ENCODE measurements around the gene RPP40. TPM values are rescaled to one million over a fixed set of nuclear protein-coding genes. Genes with fewer than 3 reads are reported as not detected.
A peak's percentile ranks its signal among the peaks of the same experiment; 100 is the strongest.

RPP40 gene
- total and polyA plus RNA-seq, 3 donors from 2014 or later = 8.0 to 14.5 (median 10.8) TPM

GRCh38 chr6:5030596-5031136 lies 26.8 kb upstream of the RPP40 start:
- DNase-seq = peak; percentile 90
- Histone ChIP-seq H3K9me3 (no peaks in the 10 kb centered on the region), H3K27me3 (no peaks in the 10 kb centered on the region), H3K4me1 (no peaks in the 10 kb centered on the region), H3K4me3 (no peak overlapping the region), H3K36me3 (ENCODE audit: low read depth, missing control alignments) (no peaks in the 10 kb centered on the region), H3K27ac (no peak overlapping the region)
- WGBS, 2 donors = 32 to 52% methylated on average over 13 of the region's 13 CpGs
- intact Hi-C loops (cut with DNase I; ENCODE audit: low total_unique reads) = no loop called here
- TF ChIP-seq CTCF (IDR thresholded peaks at IDR 0.05) (peak; percentile 48 to 75 (median 61)), POLR2A (IDR thresholded peaks at IDR 0.05) (no peak)

GRCh38 chr6:5029609-5030008 lies 25.8 kb upstream of the RPP40 start:
- H3K4me3 ChIP-seq = no peak overlapping the region
- H3K36me3 ChIP-seq (ENCODE audit: low read depth, missing control alignments) = no peaks in the 10 kb centered on the region
- H3K9me3 ChIP-seq = no peaks in the 10 kb centered on the region
- no peaks in the 10 kb centered on the region for H3K4me1 ChIP-seq
- no peak overlapping the region for H3K27ac ChIP-seq
- intact Hi-C loops (cut with DNase I; ENCODE audit: low total_unique reads) = no loop called here
- TF ChIP-seq CTCF (IDR thresholded peaks at IDR 0.05) (no peak), POLR2A (IDR thresholded peaks at IDR 0.05) (no peak)
- no peak for DNase-seq
- 91 to 93% methylated on average over 5 of the region's 5 CpGs for WGBS, 2 donors
- H3K27me3 ChIP-seq = no peaks in the 10 kb centered on the region

- Histone ChIP-seq H3K27me3 (no peaks in the 10 kb centered on the region), H3K36me3 (ENCODE audit: low read depth, missing control alignments) (no peaks in the 10 kb centered on the region), H3K4me3 (no peak overlapping the region), H3K4me1 (no peaks in the 10 kb centered on the region), H3K9me3 (no peaks in the 10 kb centered on the region), H3K27ac (no peak overlapping the region)
- TF ChIP-seq CTCF (IDR thresholded peaks at IDR 0.05) (no peak), POLR2A (IDR thresholded peaks at IDR 0.05) (no peak)
- intact Hi-C loops (cut with DNase I; ENCODE audit: low total_unique reads) = no loop called here
- WGBS, 2 donors = 89 to 90% methylated on average over 5 of the region's 5 CpGs
- no peak for DNase-seq
Measured at GRCh38 chr6:5028921-5029320, 25.1 kb upstream of the RPP40 start.

- Histone ChIP-seq H3K4me1 (no peaks in the 10 kb centered on the region), H3K9me3 (no peaks in the 10 kb centered on the region), H3K4me3 (no peak overlapping the region), H3K27me3 (no peaks in the 10 kb centered on the region), H3K27ac (no peak overlapping the region), H3K36me3 (ENCODE audit: low read depth, missing control alignments) (no peaks in the 10 kb centered on the region)
- intact Hi-C loops (cut with DNase I; ENCODE audit: low total_unique reads) = no loop called here
- TF ChIP-seq POLR2A (IDR thresholded peaks at IDR 0.05) (no peak), CTCF (IDR thresholded peaks at IDR 0.05) (no peak)
- WGBS, 2 donors = 92 to 97% methylated on average over 7 of the region's 7 CpGs
- no peak for DNase-seq
Measured at GRCh38 chr6:5028301-5028700, 24.5 kb upstream of the RPP40 start.
